ENCODE measurements around the gene RAE1.

- no peak for TF ChIP-seq POLR2A (IDR thresholded peaks at IDR 0.05)
- TF ChIP-seq CTCF (IDR thresholded peaks at IDR 0.05), result no peak
These were observed 43.3 kb downstream of the RAE1 start for GRCh38 chr20:57394121-57395082.
